Nephron (organoid): ENCODE measurements around the gene SPAG4.

Experiments
- H3K27ac Mint-ChIP-seq, 3 experiments: 2 replicates each; pipeline ENCODE4 v1.8.0; 2020; ENCODE audit warnings: mixed read lengths in 3 of 3, mild to moderate bottlenecking in 2 of 3, moderate library complexity in 1 of 3
- H3K27me3 Mint-ChIP-seq: 2 replicates; pipeline ENCODE4 v1.8.0; 2021; ENCODE audit warnings: low read depth, mild to moderate bottlenecking, moderate library complexity, mixed read lengths
- H3K36me3 Mint-ChIP-seq: 2 replicates; pipeline ENCODE4 v1.8.0; 2020; ENCODE audit warnings: low read depth, mixed read lengths
- H3K4me1 Mint-ChIP-seq: 2 replicates; pipeline ENCODE4 v1.8.0; 2020; ENCODE audit warnings: mixed read lengths
- H3K4me3 Mint-ChIP-seq, 3 experiments: 2 replicates each; pipeline ENCODE4 v1.8.0; 2020; ENCODE audit warnings: mild to moderate bottlenecking in 3 of 3, mixed read lengths in 3 of 3, moderate library complexity in 2 of 3
- H3K9me3 Mint-ChIP-seq: 2 replicates; pipeline ENCODE4 v1.8.0; 2020; ENCODE audit warnings: mixed read lengths
- CTCF ChIP-seq, 3 experiments: fragments of 200-600 bp; sonication (generic); IDR thresholded peaks; one replicate each; pipeline ENCODE4 v1.5.0; 2021; ENCODE audit warnings: antibody characterized with exemption in 3 of 3; ENCODE audit not compliant: unreplicated experiment in 3 of 3

Gene SPAG4

GRCh38 chr20:35615667-35616464 is at the start of gene SPAG4:
Gene SPAG4, plus strand, starts transcription at chr20:35615829. Its CDS starts 175 bp downstream, at chr20:35616004.
- peak within 1 kb of the TSS; percentile 85 to 87 (median 87) for H3K4me3 Mint-ChIP-seq

GRCh38 chr20:35568645-35569044 is 47.0 kb upstream of the SPAG4 start:
- H3K27ac Mint-ChIP-seq = no peak overlapping the region
- peak in 1 of 3 experiments; percentile 9 for TF ChIP-seq CTCF (IDR thresholded peaks at IDR 0.05; ENCODE audit: unreplicated experiment in 3 of 3)
- no peak overlapping the region for H3K4me3 Mint-ChIP-seq
- peaks cover 3% of the 10 kb centered on the region for H3K27me3 Mint-ChIP-seq
- H3K9me3 Mint-ChIP-seq = peaks cover 4% of the 10 kb centered on the region
- H3K36me3 Mint-ChIP-seq = peaks cover 10% of the 10 kb centered on the region
- H3K4me1 Mint-ChIP-seq = no peaks in the 10 kb centered on the region

More at GRCh38 chr20:35615667-35616464, at the start of gene SPAG4:
- H3K27me3 Mint-ChIP-seq = peaks cover 42% of the 10 kb centered on the region
- H3K27ac Mint-ChIP-seq = peak within 1 kb of the TSS; percentile 28 to 89 (median 75)
- TF ChIP-seq CTCF (IDR thresholded peaks at IDR 0.05; ENCODE audit: unreplicated experiment in 3 of 3) = no peak
- no peaks in the 10 kb centered on the region for H3K9me3 Mint-ChIP-seq
- H3K4me1 Mint-ChIP-seq = peaks cover 18% of the 10 kb centered on the region
- no peaks in the 10 kb centered on the region for H3K36me3 Mint-ChIP-seq

GRCh38 chr20:35571555-35571954 is 44.1 kb upstream of the SPAG4 start:
- Mint-ChIP-seq H3K9me3 (peaks cover 10% of the 10 kb centered on the region), H3K36me3 (peaks cover 20% of the 10 kb centered on the region), H3K27me3 (peaks cover 9% of the 10 kb centered on the region), H3K27ac (no peak overlapping the region), H3K4me3 (no peak overlapping the region), H3K4me1 (no peaks in the 10 kb centered on the region)
- no peak for TF ChIP-seq CTCF (IDR thresholded peaks at IDR 0.05; ENCODE audit: unreplicated experiment in 3 of 3)

- Mint-ChIP-seq H3K9me3 (peaks cover 10% of the 10 kb centered on the region), H3K27ac (no peak overlapping the region), H3K27me3 (peaks cover 9% of the 10 kb centered on the region), H3K4me3 (no peak overlapping the region), H3K36me3 (peaks cover 20% of the 10 kb centered on the region), H3K4me1 (no peaks in the 10 kb centered on the region)
- TF ChIP-seq CTCF (IDR thresholded peaks at IDR 0.05; ENCODE audit: unreplicated experiment in 3 of 3) = no peak
These were observed 42.8 kb upstream of the SPAG4 start for GRCh38 chr20:35572838-35573237.

GRCh38 chr20:35575958-35576357 is 39.7 kb upstream of the SPAG4 start:
- Mint-ChIP-seq H3K27ac (no peak overlapping the region), H3K9me3 (peaks cover 10% of the 10 kb centered on the region), H3K4me3 (no peak overlapping the region), H3K4me1 (no peaks in the 10 kb centered on the region), H3K27me3 (peaks cover 6% of the 10 kb centered on the region), H3K36me3 (peaks cover 20% of the 10 kb centered on the region)
- TF ChIP-seq CTCF (IDR thresholded peaks at IDR 0.05; ENCODE audit: unreplicated experiment in 3 of 3) = no peak

- Mint-ChIP-seq H3K27ac (no peak overlapping the region), H3K4me1 (no peaks in the 10 kb centered on the region), H3K27me3 (peaks cover 6% of the 10 kb centered on the region), H3K36me3 (peaks cover 15% of the 10 kb centered on the region), H3K9me3 (peaks cover 10% of the 10 kb centered on the region), H3K4me3 (no peak overlapping the region)
- no peak for TF ChIP-seq CTCF (IDR thresholded peaks at IDR 0.05; ENCODE audit: unreplicated experiment in 3 of 3)
These were observed 38.8 kb upstream of the SPAG4 start for GRCh38 chr20:35576816-35577215.
